TTC549 (cell line): ENCODE data around the gene HOMER1.
"Not testable (repeated sequence)": the region's sequence is repeated elsewhere in the genome, so short reads cannot be mapped to it uniquely, and the experiment has no call there.

ENCODE experiments used
- FAIRE-seq: peaks from 2 replicates; lab custom pipeline; 2012; peaks lifted over from hg19 to GRCh38; lab: Jason Lieb, UNC

HOMER1 gene

GRCh38 chr5:79516986-79517385, 3.1 kb upstream of the HOMER1 start:
- no peak for FAIRE-seq

DNA sequence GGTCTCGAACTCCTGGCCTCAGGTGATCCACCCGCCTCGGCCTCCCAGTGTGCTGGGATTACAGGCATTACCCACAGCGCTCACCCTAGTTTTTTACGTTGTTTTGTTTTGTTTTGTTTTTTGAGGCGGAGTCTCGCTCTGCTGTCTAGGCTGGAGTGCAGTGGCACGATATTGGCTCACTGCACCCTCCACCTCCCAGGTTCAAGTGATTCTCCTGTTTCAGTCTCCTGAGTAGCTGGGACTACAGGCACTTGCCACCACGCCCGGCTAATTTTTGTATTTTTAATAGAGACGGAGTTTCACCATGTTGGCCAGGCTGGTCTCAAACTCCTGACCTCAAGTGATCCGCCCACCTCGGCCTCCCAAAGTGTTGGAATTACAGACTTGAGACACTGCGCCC, 2.4 kb upstream of the HOMER1 start:
- not testable (repeated sequence) for FAIRE-seq

- no peak for FAIRE-seq
Observed at GRCh38 chr5:79514391-79515105, 614 bp upstream of the HOMER1 start.

DNA sequence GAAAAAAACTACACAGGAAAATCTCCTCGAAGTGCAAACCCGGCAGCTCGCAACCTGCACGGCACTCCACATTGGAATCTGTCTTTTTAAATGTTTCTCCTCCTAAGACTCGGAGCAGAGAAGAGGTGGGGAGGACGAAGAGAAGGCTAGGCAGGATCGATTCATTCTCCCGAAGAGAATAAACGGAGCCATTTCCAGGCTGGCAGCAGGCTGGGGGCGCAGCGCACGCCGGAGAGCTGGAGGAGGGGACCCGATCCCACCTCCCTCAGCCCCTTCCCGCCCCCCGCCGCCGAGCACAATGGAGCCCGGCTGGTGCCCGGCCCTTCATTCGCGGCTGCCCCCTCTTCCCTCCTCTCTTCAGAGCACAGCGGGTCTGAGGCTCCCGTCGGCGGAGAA, 628 bp downstream of the HOMER1 start:
- no peak for FAIRE-seq

DNA sequence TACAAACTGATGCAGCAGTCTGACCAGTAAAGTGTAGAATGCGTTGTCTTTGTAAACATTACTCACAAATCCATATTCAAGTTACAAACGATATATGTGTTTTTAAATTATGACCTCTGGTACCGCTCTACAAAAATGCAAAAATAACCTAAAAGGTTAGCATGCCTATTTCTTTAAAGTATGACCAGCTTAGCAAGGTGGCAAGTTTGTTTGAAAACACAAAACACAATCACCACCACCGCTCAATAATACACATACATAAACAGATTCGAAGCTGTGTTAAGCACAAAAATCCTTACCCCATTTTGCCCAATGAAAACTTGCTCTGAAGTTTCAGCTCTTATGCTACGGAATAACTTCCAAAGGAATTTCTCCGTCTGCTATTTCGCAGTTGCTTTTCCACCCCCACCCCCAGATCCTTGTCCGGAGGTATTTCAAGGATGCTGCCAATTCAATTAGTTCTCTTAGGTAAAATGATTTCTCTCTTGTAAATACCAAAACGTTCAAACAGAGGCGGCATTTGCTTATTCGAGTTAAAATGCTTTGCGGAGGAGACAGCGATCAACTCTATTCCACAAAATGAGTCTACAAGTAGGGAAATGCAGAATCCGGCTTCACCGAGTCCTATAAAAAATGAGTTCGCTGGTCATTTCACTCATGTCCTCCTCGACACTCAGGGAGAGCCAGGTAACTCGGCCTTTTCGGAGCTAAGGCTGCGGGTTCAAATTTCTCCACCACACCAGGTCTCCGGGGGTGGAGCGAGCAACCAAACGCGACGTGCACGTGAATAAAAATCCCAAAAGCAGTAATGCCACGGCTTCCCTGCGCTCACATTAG, 1.2 kb downstream of the HOMER1 start:
- no peak for FAIRE-seq

- FAIRE-seq, result no peak
Observed at GRCh38 chr5:79512049-79512448, 1.9 kb downstream of the HOMER1 start.

DNA sequence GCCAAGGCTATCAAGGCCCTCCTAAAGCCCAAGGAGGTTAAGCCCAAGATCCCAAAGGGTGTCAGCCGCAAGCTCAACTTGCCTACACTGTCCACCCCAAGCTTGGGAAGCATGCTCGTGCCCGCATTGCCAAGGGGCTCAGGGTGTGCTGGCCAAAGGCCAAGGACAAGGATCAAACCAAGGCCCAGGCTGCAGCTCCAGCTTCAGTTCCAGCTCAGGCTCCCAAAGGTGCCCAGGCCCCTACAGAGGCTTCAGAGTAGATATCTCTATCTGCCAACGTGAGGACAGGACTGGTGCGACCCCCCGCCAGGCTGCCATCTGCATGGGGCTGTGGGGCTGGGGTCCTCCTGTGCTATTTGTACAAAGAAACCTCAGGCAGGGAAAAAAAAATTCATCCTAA, 3.3 kb downstream of the HOMER1 start:
- no peak for FAIRE-seq

GRCh38 chr5:79509244-79509885, 4.6 kb downstream of the HOMER1 start:
- FAIRE-seq, result no peak

DNA sequence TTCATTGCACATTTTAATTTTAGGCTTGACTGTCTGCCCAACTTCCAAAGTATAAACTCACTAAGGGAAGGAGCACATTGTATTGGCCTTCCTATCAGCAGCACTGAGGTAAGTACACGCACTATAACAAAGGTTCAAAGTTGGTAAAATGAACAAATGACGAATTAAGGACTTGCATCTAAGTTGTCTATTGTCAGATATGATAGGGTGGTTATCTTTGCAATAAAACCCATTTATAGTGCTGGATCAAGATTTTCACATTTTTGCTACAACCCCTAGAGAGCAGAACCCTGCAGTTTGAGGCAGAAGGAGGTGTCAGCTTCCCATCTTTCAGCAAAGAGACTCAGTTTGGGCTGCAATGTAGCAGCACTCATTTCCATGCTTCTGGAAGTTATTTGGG, 5.1 kb downstream of the HOMER1 start:
- no peak for FAIRE-seq

GRCh38 chr5:79508354-79508753, 5.6 kb downstream of the HOMER1 start:
- no peak for FAIRE-seq

- FAIRE-seq, result no peak
Observed at GRCh38 chr5:79507251-79508205, 6.4 kb downstream of the HOMER1 start.

GRCh38 chr5:79505138-79505537, 8.8 kb downstream of the HOMER1 start:
- no peak for FAIRE-seq

DNA sequence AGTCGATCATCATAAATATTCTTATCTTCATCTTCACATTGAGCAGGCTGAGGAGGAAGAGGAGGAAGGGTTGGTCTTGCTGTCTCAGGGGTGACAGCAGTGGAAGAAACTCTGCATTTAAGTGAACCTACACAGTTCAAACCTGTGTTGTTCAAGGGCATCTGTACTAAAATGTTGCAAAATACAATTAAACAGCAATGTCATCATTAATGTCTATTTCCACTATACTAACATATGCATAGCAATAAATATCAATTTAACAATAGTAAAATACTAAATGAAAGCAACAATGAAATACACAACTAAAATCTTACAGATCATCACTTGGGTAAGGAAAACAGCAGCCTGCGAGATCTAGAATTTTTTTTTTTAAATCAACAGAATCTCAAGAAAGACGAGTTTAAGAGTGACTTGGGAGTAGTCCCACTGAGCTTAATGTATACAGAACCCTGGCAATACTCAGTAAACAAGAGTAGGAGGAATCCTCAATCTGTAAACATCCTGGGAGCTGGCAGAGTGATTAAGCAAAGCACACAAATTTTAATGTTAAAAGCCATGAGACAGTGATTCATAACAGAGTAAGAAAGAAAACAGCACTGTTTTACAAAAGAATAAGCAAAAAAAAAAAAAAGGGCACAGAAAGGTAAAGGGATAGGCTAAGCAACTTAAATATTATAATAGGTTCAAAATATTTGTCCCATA, 10.0 kb downstream of the HOMER1 start:
- FAIRE-seq, result no peak

DNA sequence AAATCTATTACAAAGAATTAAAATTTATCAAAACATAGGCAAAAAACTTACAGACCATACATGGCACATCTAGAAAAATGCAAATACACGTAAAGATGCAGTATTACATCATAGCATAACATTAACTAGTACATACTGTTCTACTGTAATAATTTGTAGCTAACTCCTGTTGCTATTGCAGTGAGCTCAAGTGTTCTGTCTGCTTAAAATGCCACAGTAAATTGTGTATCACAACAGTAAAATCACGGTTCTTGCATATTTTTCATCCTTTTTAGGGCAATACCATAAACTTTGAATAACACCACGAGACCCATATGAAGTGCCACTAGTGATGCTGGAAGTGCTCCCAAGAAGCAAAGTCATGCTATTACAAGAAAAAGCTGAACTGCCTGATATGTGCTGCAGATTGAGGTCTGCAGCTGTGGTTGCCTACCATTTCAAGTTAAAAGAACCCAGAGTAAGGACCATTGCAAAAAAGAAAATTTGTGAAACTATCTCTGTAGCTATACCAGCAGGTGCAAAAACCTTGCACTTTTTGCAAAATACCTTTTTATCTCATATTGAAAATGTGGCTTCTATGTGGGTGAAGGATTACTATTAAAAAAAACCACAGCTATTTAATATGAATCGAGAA, 14.2 kb downstream of the HOMER1 start:
- FAIRE-seq, result no peak

GRCh38 chr5:79495311-79495710, 18.6 kb downstream of the HOMER1 start:
- no peak for FAIRE-seq

DNA sequence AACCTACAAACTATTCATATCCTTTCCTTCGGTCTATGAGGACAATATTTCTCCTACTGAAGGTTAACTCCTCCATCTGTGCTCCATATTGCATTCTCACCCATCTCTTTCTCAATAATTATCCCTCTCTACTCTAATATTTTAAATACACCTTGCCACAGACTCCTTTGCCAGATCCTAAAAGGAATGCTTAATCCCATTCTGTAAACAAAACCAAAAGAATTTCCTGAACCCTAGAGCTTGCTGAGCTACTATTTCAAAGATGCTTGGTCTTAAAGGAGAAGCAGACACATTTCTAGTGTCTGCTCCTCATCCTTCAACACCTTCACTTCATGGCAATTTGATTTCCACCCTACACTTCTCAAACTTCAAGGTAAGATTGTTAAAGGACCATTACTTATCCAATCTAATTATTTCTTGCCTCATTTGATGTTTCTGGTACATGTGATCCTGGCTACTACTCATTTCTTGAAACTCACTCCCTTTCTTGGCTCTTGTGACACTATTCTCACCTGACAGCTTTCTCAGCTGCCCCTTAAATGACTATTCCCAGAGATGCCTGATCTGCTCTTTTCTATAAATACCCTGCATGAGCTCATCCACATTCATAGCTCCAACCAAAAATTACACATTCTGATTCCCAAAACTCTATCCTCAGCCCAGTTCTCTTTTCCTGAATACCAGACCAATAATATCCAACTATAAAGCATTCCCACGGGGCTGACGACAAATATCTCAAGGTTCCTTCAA, 20.2 kb downstream of the HOMER1 start:
- no peak for FAIRE-seq

DNA sequence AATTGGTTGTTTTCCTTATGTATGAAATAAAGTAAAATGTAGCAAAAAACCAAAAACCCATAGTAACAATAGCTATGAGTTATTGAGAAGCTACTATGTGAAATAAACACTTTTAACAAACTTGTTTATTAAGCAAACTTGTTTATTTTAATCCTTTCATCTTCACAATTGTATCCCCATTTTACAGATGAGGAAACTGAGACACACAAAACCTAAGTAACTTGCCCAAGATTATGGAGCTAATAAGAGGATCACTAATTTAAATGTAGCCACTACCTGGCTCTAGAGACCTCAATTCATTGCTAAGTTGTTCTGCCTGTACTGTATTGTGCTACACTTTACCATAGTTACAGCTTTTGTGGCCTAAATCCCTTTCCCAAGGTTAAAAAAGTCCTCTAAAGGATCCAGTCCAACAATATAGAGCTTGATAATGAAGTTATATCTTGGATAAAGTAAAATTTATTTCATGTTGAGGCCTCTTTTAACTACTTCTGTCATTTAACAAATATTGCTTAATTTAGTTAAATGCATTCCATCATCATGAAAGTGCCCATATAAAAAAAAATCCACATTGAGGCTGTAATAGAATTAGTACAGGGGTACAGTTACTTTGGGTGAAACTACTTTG, 22.1 kb downstream of the HOMER1 start:
- no peak for FAIRE-seq

GRCh38 chr5:79490323-79490936, 23.5 kb downstream of the HOMER1 start:
- no peak for FAIRE-seq

GRCh38 chr5:79489773-79490172, 24.2 kb downstream of the HOMER1 start:
- no peak for FAIRE-seq
